Activated CD8-positive, alpha-beta memory T cell treated with anti-CD3 and anti-CD28 coated beads for 24 hours (primary cell): ENCODE data around the gene FOXP1.

Experiments used
- DNase-seq: peaks from one replicate; pipeline ENCODE4 v3.0.0-alpha.2; 2020

Gene FOXP1

DNA sequence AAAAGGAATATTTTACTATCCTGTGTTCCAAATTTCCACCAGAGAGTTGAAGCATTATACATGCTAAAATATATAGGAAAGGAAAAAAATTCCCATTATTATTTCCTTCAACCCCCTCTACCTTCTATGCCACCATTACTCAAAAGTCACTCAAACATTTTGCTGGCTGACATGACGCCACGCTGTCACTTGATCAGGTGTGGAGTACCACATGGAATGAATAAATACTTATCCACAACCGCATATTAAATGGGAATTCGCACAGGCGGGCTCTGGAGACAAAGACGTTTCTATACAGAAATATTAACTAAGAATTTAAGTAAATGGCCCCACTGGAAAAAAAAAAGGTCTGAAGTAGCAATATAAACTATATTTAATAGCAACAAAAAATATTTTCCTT lies 266.4 kb downstream of the FOXP1 start:
- no peak for DNase-seq

DNA sequence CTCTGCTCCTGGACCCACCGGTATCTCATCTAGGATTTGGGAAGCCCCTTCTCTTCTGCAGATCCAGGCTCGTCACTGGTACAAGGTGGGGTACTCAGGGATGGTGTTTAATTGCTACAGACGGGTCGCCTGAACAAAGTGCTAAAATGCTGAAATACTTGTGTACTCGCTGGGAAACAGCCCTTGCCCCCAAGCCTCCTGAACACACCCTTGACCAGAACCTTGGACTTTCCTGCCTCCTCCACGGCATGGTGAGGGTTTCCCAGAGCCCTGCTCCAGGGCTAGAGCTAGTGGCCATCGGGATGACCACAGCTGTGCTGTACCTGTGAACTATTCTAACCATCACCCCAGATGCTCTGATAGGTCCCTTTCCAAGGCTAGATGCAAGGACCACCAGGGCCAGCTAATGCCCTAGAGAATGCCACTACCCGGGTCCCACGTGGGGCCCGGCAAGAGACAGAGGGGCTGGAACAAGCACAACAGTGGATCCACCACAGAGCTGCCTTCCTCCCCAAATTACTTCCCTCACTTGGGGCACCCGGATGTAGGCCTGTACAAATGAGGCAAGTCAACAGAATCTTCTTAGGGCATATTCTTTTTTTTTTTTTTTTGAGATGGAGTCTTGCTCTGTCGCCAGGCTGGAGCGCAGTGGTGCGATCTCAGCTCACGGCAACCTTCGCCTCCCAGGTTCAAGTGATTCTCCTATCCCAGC lies 267.3 kb downstream of the FOXP1 start:
- no peak for DNase-seq

DNA sequence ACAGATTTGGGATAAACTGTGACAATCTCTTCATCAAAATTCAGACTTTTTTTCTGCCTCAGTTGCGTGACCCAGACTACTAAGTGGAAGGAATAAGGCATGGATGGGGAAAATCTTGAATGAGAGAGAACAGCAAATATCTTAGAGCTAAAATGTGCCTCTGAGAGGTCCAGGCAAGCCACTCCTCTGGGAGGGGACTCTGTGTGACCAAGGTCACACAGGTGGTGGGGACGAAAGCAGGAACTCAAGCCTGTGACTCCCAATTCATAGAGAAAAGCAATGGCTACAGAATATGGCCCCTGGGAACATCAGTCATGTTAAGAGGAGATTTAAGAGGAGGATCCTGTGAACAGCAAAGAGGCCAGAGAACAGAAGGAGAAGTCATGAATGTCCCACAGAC lies 268.1 kb downstream of the FOXP1 start:
- no peak for DNase-seq

DNA sequence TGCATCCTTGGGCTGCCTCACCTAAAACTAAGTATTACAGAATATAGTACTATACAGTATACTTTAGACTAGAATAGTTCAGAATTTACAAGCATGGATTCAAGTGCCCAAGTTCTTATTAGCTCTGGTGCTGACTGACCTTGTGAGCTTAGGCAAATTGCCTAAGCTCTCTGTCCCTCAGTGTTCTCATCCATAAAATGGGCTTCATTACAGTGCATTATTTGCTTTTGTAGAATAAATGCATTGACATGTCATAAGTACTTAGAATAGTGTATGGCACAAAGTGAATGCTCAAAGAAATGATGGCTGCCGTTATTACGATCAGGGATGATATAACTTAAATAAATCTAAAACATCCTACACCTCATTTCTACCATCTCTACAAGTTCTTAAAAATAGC lies 269.7 kb downstream of the FOXP1 start:
- no peak for DNase-seq

DNA sequence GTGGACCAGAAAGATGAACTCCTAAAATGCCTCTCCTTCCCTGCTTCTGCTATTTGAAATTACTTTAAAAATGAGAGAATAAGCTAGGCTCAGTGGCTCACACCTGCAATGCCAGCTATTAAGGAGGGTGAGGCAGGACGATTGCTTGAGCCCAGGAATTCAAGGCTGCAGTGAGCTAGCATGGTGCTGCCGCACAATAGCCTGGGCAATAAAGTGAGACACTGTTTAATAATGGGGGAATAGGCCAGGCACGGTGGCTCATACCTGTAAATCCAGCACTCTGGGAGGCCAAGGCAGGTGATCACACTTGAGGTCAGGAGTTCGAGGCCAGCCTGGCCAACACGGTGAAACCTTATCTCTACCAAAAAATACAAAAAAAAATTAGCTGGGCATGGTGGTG lies 271.1 kb downstream of the FOXP1 start:
- DNase-seq: no peak

DNA sequence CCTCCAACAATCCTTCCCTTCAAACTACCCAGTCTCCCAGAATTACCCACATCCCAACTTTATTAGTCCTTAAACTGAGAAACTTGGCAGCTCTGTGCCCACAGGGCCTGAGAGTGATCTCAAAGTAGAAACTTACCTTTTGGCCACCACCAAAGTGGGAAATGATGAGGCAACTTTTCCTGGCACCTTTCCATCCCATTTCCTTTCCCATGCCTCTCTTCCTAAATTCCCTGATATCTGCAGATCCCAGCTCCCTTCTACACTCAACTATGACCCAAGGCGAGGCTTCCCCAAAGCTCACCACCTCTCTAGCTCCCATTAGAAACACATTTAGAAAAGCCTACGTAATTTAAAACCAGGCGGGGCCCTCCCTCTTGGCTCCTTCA lies 271.9 kb downstream of the FOXP1 start:
- no peak for DNase-seq

DNA sequence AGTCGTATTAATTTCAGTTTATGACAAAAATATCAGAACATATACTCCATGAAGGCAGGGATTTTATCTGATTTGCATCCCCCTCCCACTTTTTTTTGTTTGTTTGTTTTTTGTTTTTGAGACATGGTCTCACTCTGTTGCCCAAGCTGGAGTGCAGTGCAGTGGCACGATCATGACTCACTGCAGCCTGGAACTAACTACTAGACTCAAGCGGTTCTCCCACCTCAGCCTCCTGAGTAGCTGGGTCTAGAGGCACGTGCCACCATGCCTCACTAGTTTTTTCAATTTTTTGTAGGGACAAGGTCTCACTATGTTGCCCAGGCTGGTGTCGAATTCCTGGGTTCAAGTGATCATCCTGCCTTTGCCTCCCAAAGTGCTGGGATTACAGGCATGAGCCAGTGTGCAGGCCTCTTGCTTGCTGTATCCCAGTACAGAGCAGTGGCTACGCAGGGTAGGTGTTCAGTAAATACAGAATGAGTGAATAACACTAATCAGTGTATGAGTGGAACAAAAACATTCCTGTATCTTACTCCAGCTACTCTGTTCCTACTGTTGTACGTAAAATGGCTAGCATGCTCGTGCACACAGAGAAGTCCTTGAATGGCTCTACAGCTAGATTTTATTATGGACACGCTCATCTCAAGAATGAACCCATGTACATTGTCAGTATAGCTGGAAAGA lies 272.4 kb downstream of the FOXP1 start:
- no peak for DNase-seq

DNA sequence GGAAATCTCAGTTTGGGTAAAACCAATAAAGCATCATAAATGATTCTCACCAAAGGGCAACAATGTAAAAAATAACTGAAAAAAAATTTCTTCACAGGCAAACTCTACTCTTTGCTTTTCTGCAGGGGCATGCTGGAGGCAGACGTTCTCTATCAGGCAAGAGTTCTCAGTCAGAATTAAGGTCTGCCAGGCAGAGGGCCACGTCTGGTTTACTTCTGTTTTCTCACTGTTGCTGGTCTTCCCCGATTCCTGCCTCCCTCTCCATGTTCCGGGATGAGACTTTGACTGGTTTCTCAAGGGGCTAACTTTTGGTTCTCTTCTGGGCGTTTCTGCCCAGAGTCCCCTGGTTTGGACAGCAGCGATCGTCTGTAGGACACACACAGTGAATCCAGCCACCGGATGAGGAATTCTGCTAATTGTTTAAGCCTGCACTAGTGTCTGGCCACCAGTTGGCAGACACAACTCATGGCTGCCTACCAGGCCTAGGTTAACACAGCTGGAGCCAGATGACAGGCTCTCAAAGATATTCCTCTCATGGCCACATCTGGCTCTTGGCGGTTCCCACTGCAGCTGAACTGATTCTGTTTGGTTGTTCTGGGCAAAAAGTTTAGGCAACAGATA lies 273.1 kb downstream of the FOXP1 start:
- DNase-seq: no peak

DNA sequence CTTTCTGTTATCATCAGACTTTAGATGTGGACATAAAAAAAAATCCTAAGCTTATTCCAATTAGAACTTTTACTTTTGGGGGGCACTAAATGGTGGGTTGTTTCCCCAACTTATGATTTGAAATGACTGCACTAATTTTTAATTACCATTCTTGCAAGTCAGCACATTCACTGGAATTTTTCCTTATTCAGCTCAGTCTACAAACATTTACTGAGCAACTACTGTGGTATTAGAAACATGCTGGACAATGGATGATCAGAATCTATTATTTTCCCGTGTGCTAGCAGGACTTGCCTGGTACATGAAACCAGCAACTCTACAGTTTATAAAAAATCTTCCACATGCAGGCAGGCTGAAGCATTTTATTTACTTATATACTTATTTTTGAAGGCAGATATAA lies 273.6 kb downstream of the FOXP1 start:
- no peak for DNase-seq

DNA sequence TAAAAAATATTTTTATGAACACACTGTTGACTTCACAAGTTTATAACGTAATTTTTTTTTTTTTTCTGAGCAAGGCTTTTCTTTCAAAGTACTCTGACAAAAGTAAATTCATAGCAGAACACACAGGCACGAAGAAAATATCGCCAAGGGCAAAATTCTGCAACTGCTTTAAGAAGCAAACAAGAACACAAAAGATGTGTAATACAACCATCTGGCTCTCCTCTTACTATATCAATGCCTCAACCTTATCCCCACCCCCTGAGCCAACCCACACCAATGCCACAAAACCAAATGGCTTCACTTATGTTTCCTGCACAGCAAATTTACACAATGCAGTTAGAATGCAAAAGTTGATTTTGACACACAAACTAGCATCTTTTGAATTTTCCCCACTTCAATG lies 274.2 kb downstream of the FOXP1 start:
- no peak for DNase-seq

DNA sequence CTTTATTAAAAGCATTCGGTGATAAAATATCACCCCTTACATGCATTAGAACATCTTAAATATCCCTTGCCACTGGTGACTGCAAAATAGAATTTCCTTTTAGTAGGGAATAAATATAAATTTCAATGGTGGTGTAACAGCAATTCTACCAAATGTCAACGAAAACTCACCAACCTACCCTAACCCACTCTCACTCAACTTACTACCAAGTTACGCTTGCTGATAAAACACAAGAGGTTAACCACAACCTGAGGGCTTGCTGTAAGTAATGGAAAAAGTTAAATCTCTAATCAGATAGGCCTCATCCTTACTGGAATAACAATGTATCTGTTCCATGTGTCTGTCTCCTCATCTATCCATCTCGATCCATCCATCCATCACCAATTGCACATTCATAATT lies 274.7 kb downstream of the FOXP1 start:
- no peak for DNase-seq

DNA sequence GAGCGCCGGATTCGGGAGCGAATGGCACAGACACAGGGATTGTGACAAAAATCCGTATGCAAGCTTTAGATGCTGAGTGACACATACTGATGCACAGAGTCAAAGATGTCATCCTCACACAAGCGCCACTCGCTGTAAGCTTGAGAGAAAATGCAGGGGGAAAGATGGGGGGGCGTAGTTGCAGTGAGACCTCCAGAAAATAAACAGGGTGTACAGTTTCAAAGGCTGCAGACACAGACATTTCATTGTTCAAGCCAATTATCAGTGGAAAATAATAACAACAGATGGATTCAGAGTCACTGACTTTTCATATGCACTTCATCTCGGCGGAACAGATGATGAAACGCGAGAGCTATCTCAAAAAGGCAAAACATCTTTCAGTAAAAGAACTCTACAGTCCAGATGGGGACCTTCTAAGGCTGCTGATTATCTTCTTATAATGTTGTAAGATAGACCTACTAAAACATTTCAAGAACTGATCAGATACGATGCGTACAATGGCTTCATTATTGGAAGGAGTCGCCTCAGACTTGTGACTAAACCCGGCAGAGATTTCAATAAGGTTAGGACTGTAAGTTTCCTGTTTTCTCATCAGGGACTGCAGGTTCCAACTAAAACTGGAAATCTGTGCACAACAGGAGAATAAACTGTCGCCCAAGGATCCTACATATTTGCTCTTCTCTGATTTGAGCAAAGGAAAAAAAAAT lies 275.4 kb downstream of the FOXP1 start:
- no peak for DNase-seq

DNA sequence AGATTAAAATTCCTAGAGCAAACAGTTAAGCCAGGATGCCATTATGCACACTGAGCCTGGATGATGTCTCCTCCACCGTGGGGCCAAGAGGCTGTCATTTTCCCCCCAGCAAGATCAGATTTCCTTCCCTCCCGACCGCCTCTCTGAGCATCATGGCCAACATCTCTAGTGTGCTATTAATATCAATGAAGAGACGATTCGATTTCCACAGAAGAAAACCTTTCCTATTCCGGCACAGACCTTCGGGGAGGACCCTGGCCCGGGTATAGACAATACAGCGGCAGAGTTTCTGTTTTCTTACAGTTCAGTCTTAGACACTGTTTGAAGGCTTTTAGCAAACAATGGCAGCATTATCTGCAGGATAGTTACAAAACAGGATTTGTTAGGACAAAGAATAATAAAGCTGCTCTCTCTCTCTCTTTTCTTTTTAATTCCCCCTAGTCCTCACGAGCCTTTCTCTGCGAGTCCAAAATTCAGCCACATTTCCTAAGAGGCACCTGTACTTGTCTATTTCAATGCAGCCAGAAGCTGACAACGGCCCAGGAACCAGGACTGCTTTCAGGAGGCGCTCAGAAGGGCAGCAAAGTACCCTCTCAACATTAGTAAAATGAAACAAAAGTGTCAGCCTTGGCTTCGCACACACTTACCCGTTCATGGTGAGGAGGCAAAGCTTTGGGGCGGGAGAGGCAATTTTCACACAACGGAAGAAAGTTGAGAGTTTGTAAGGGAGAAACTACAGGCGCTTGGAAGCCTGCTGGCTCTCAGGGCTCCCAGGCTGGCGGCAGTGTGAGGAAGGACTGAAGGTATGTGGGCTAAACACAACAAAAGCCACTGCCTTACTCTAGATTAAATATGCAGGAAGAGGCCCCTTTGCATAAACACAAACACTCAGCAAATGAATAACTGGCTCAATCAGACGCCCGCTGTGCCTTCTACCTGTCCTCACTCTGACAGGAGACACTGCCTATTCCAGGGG lies 278.0 kb downstream of the FOXP1 start:
- DNase-seq: peak; percentile 79

DNA sequence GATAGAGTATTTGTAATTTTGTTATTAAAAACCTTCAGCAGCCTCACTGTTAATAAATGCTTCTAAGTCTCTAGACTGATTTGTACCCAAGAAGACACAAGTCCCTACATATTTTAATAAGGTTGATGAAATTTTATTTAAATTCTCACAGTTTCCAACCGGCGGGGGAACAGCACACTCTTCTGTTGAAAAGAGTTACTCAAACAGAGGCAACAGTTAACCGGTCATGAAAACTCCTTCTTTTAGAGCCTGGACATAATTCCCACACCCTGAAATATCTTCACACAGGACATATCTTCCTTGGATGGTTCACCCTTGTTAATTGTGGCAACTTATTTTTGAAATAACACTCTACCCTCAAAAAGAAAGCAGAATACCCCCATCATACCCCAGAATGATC lies 278.8 kb downstream of the FOXP1 start:
- DNase-seq: no peak

DNA sequence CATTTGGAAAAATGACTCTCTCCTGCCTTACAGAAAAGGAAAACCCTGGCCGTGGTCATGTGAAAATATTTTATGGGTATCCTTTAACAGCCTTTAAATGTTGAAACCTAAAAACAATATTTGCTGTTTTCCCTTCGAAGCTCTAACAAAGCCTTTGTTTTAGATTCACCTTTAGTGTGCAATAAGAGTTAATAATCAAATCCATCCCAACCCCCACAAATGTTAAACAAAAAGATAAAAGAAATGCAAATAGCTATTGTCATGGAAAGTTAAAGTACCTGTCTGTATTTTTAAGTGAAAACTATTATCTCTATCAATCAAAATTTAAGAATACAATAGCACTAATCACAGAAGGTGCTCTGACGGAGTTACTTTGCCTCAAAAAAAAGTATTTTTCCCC lies 279.3 kb downstream of the FOXP1 start:
- no peak for DNase-seq

DNA sequence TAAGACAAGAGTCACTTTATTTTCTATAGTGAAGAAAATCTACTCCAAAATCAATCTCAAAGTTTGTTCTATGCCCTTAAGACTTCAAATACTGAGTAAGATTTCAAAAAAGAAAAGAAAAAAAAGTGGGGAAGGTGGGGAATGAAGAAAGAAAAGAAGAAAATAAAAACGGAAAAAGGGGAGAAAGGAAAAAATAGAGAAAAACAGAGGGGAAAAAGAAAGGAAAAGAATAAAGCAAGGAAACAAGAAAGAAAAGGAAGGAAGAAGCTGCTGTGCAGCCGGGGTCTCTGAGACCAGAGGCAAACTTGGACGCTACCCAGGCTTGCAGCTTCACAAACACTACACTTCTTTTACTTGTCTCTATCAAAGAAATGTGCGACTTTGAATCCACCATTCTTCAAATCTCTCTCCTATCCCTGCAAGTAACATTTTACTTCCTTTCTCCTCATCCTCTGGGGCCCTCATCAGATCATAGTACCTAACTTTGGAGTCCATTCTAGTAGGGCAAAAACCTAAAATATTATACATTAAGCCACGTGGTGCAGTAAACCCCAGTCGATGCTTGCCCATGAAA lies 279.8 kb downstream of the FOXP1 start:
- no peak for DNase-seq

DNA sequence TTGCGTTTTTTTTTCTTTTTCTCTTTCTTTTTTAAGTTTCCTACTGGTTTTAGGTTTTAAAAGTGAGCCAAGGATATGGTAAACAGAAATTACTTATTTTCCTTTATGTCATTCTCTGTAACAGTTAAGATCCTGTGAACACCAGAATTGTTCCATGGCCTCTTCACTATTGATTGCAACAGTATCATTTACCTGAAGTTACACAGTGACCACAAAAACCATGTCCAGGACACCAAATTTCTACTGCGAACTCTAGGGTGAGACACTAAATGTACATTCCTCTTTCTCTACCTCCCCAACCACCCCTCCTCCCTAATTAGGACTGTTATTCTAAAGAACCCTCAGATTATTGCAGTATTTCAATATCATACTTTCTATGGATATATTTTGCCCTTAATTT lies 280.9 kb downstream of the FOXP1 start:
- DNase-seq: no peak

DNA sequence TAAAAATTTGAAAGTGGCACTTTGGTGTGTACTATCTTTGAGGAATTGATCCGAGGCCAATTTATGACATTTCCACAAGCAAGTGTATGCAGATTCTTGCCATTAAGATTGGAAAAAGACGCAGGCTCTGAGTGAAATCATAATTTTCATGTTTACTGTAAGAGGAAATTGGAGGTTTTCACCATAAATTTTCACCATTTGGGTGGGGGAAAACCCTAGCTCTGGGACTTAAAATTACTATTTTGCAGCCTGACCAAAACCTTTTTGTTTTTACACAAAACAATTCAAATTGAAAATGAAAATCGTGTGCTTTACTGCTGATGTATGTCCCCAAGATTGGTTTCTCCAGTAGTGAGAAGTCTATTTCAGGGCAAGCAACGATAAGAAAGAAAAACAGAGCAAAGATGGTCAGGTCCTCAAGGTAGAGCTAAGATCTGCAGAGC lies 282.6 kb downstream of the FOXP1 start:
- no peak for DNase-seq

DNA sequence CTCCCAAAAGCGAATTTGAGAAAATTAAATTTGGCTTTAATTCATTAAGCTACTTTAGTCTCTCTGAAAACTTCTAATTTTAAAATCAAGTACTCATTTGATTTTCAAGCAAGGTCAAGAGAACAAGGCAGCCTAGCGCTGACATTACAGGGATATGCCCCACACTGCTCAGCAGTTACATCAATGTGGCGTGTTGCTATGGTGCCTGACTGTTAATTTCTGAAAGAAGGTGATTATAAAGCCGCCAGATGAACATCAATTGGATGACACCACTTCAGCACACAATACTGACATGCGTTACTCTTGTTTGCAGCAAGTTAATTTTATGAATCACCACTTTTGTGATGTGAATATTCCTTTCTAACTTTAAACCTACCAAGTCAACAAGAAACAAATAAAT lies 284.4 kb downstream of the FOXP1 start:
- no peak for DNase-seq

DNA sequence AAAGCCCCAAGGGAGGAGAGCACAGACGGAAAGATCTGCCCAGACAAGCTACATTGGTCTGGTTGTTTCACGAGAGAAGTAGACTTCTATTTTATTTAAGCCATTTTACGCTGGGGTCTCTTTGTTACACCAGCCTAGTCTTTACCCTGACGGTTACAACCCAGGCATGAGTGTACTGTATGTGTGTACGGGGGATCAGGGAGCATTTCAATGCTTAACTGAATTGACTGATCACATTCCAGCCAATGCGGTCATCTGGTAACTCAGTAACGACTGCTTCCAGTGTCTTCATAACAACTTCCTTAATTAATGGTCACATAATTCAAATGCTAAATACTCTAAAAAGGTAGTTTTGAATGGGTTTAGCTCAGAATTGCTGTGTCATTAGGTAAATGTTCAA lies 288.6 kb downstream of the FOXP1 start:
- DNase-seq: no peak

DNA sequence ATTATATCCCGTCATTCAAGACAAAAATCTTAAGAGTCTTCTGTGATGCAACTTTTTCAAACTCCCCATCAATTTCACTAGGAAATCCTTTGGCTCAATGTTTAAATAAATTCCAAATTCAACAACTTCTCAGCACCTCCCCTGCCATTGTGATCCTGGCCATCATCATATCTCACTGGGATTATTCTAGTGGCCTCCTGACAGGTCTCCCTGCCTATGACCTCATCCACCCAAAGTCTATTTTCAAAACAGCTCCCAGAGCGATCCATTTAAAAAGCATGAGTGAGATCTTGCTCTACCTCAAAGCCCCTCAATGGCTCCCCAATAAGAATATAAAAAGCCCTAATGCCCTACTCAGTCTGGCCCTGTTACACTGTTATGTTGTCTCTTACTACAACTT lies 293.2 kb downstream of the FOXP1 start:
- DNase-seq: no peak

DNA sequence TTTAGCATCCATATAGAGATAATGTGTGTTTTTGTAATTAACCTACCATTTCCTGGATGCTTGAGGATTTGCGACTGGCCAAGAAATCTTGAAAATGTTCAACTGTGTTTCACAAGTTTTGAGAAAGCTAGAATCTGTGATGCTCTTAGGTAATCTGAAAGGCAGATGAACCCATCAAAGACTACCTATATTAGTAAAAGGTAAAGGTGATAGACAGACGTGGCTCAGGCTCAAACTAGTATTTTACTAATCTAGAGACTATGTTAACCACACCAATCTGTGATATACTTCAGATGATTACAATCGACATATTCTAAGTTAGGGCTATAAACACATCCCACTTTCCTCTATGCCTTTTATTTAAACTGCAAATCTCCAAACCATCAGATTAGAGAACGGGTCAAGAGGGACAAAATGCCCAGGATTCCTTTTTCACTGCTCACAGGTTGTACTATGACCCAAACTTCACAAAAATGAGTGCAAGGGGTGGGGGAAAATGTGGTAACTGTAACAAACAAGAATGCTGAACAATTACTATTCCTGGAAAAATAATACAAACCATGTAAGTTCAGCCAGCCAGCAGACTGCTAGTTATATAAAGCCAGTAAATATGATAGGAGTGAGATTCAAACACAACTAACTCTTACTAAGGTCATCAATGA lies 295.1 kb downstream of the FOXP1 start:
- DNase-seq: no peak
